T-cell (primary cell): ENCODE results near the gene FRMD5. TPM values are rescaled to one million over a fixed set of nuclear protein-coding genes. Genes with fewer than 3 reads are reported as not detected.

Experiments used
- ATAC-seq, 4 experiments: fragments of 200-7000 bp in 3 of 4; fragments of 150-1000 bp in 1 of 4; cut with Tn5 transposase; replicated peaks in 1 of 4; 1 replicate in 3 of 4; 2 replicates in 1 of 4; pipeline ENCODE4 v1.10.0; 2021; ENCODE audit warnings: moderate library complexity in 3 of 4, mild to moderate bottlenecking in 2 of 4, moderate number of reproducible peaks in 1 of 4
- CTCF ChIA-PET, 2 donors: fragments of 300-600 bp; sonication (Branson Sonifier 250); formaldehyde crosslinking; loops; one replicate each; lab custom pipeline; 2022; ENCODE audit warnings: antibody characterized with exemption in 2 of 2; lab: Charles Lee
- POLR2A ChIA-PET, 2 donors: fragments of 300-600 bp; sonication (Branson Sonifier 250); formaldehyde crosslinking; loops; one replicate each; lab custom pipeline; 2022; ENCODE audit warnings: antibody characterized with exemption in 2 of 2; lab: Charles Lee
- DNase-seq, 35 experiments: peaks; one replicate each; pipeline versions ENCODE4 v3.0.0 to v3.0.0-alpha.2; 2013 to 2023
- H3K27ac ChIP-seq: one replicate; pipeline ENCODE4 v1.5.1; 2013; ENCODE audit warnings: low read length
- H3K27me3 ChIP-seq, 2 experiments: replicated peaks in 1 of 2; 1 replicate in 1 of 2; 2 replicates in 1 of 2; pipeline versions ENCODE4 v1.6.1 to v1.7.0; 2013; ENCODE audit warnings: low read length in 1 of 2, mixed read lengths in 1 of 2; ENCODE audit not compliant: control insufficient read depth in 2 of 2, insufficient read depth in 2 of 2; ENCODE audit errors: extremely low read depth in 1 of 2
- H3K36me3 ChIP-seq, 2 donors: 1 replicate in 1 of 2; 2 replicates in 1 of 2; pipeline versions ENCODE4 v1.6.1 to v1.7.0; 2013; ENCODE audit warnings: low read length in 1 of 2; ENCODE audit not compliant: control insufficient read depth in 2 of 2, insufficient read depth in 1 of 2; ENCODE audit errors: extremely low read depth in 1 of 2
- H3K4me1 ChIP-seq, 2 experiments: 1 replicate in 1 of 2; 2 replicates in 1 of 2; pipeline versions ENCODE4 v1.6.1 to v1.7.0; 2013; ENCODE audit warnings: low read length in 2 of 2, mixed read lengths in 1 of 2; ENCODE audit not compliant: insufficient read depth in 2 of 2, control insufficient read depth in 1 of 2; ENCODE audit errors: extremely low read depth in 1 of 2
- H3K4me3 ChIP-seq, 2 donors: 1 replicate in 1 of 2; 2 replicates in 1 of 2; pipeline versions ENCODE4 v1.5.1 to v1.7.0; 2013; ENCODE audit warnings: mild to moderate bottlenecking in 2 of 2, low read length in 1 of 2, moderate library complexity in 1 of 2; ENCODE audit not compliant: control insufficient read depth in 1 of 2; ENCODE audit errors: extremely low read depth in 1 of 2
- H3K9me3 ChIP-seq: 2 replicates; pipeline ENCODE4 v1.7.0; 2013
- H3K27ac Mint-ChIP-seq, 2 donors: one replicate each; pipeline ENCODE4 v1.8.0; 2020 to 2021; ENCODE audit warnings: mild to moderate bottlenecking in 2 of 2, mixed read lengths in 2 of 2
- H3K27me3 Mint-ChIP-seq, 2 donors: one replicate each; pipeline ENCODE4 v1.8.0; 2021 to 2022; ENCODE audit warnings: mixed read lengths in 2 of 2
- H3K36me3 Mint-ChIP-seq: one replicate; pipeline ENCODE4 v1.8.0; 2021; ENCODE audit warnings: mixed read lengths
- H3K4me1 Mint-ChIP-seq, 3 donors: one replicate each; pipeline ENCODE4 v1.8.0; 2020 to 2022; ENCODE audit warnings: mixed read lengths in 3 of 3, mild to moderate bottlenecking in 1 of 3
- H3K4me3 Mint-ChIP-seq, 3 donors: one replicate each; pipeline ENCODE4 v1.8.0; 2020 to 2022; ENCODE audit warnings: mild to moderate bottlenecking in 3 of 3, mixed read lengths in 3 of 3, moderate library complexity in 3 of 3
- H3K9me3 Mint-ChIP-seq, 3 donors: one replicate each; pipeline ENCODE4 v1.8.0; 2020 to 2022; ENCODE audit warnings: mixed read lengths in 3 of 3
- WGBS: methylation state at CpG from one replicate; pipeline ENCODE4 v1.1.5; 2013; ENCODE audit warnings: missing lambda C conversion rate; ENCODE audit not compliant: insufficient coverage; 5-methylcytosine and 5-hydroxymethylcytosine counted together
- total RNA-seq, 35 experiments: library from RNA in 6 of 35; stranded (reverse) in 6 of 35; fragments of 120-200 nt in 1 of 35; gene quantifications; one replicate each; pipeline versions ENCODE4 v1.2.1 to v1.2.4 and lab custom pipeline; 2013 to 2026

FRMD5 gene
- total RNA-seq, 5 donors from 2014 or later (not counting 1 experiment from before 2014, with no cell fraction given) = 0.09 to 0.26 (median 0.23) TPM; not detected in 2

DNA sequence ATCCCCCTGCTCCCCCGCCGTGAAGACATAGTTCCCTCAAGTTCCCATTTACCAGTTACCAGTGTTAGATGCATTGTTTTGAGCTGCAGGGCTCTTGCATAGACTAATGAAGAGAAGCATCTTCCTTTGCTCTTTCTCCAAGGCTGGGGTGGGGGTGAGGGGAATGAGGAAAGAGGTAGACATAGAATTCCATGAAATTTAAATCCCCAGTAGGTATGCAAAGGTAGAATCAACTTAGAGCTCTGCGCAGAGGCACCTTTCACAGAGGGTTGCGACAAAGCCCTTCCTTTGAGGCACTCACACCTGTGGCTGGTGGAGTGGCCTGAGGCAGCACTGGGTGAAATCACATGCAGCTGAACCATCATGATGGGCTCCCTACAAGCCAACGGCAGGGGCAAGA lies 266.9 kb downstream of the FRMD5 start:
- Mint-ChIP-seq H3K27me3 (peaks cover 6 to 8% of the 10 kb centered on the region in 2 donors), H3K27ac (no peak overlapping the region), H3K36me3 (no peaks in the 10 kb centered on the region), H3K4me3 (no peak overlapping the region), H3K9me3 (no peaks in the 10 kb centered on the region), H3K4me1 (no peaks in the 10 kb centered on the region)
- H3K27ac ChIP-seq = no peak overlapping the region
- no peak for ATAC-seq
- ChIA-PET CTCF (no interaction called here), POLR2A (no interaction called here)
- no peaks in the 10 kb centered on the region for H3K4me1 ChIP-seq
- no peak for DNase-seq
- peaks cover 0 to 11% of the 10 kb centered on the region in 2 experiments for H3K27me3 ChIP-seq
- 80% methylated on average over 2 of the region's 5 CpGs for WGBS
- H3K36me3 ChIP-seq = no peaks in the 10 kb centered on the region
- no peak overlapping the region for H3K4me3 ChIP-seq
- H3K9me3 ChIP-seq = no peaks in the 10 kb centered on the region

DNA sequence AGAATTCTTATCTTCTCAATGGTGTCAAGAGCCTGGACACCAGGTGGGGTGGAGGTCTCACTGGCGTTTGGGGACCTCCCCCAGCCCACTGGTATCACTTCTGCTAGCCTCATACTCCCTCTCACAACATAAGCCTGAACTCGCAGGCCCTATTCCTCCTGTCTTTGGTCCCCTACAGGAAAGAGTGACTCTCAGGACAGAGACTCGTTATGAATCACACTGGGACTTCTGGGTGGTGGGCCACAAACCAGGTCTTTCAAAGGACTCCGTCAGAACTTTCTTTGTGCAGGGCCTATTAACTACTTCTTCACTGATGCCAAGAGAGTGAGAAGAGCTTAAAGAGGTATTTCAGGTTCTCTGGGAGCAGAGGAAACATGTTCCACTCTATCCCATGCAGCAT lies 267.9 kb downstream of the FRMD5 start:
- H3K9me3 Mint-ChIP-seq = no peaks in the 10 kb centered on the region
- no peak overlapping the region for H3K27ac Mint-ChIP-seq
- no peak for DNase-seq
- Histone ChIP-seq H3K4me3 (no peak overlapping the region), H3K4me1 (no peaks in the 10 kb centered on the region), H3K27me3 (peaks cover 0 to 11% of the 10 kb centered on the region in 2 experiments), H3K9me3 (no peaks in the 10 kb centered on the region), H3K27ac (no peak overlapping the region), H3K36me3 (no peaks in the 10 kb centered on the region)
- peaks cover 0 to 2% of the 10 kb centered on the region in 2 donors for H3K27me3 Mint-ChIP-seq
- 100% methylated on average over 2 of the region's 4 CpGs for WGBS
- H3K4me1 Mint-ChIP-seq = no peaks in the 10 kb centered on the region
- ChIA-PET POLR2A (no interaction called here), CTCF (interaction anchor here in 1 of 2 donors (0.6 kb wide), 1 partner anchor 304 kb away, joined by 4 read pairs; no protein-coding TSS in a partner anchor)
- no peaks in the 10 kb centered on the region for H3K36me3 Mint-ChIP-seq
- no peak overlapping the region for H3K4me3 Mint-ChIP-seq
- no peak for ATAC-seq

DNA sequence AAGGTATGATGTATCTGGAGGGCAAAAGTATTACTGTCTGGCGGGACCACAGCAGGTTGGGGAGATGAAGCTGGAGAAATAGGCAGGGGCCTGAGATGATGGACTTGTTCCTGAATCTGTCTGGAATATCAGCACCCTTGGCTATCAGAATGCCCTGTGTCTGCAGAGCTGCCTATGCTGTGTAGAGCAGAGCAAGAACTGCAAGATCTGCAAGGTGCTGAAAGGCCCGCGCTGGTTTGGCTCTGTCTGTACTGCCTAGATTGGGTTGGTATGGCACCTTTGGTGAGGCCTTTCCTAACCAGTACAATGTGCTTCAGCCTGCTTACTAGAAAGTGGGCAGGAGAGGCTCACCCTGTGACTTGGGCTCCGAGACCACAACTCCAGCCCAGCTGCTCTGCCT lies 271.5 kb downstream of the FRMD5 start:
- ChIA-PET POLR2A (no interaction called here), CTCF (interaction anchor here in 1 of 2 donors (0.6 kb wide), 1 partner anchor 293 kb away, joined by 7 read pairs; no protein-coding TSS in a partner anchor)
- Histone ChIP-seq H3K27me3 (peaks cover 0 to 4% of the 10 kb centered on the region in 2 experiments), H3K36me3 (no peaks in the 10 kb centered on the region), H3K4me3 (no peak overlapping the region), H3K9me3 (no peaks in the 10 kb centered on the region), H3K4me1 (no peaks in the 10 kb centered on the region), H3K27ac (no peak overlapping the region)
- no peak for ATAC-seq
- 66% methylated on average over 2 of the region's 4 CpGs for WGBS
- H3K4me3 Mint-ChIP-seq = no peak overlapping the region
- DNase-seq = no peak
- H3K36me3 Mint-ChIP-seq = no peaks in the 10 kb centered on the region
- no peaks in the 10 kb centered on the region for H3K4me1 Mint-ChIP-seq
- peaks cover 0 to 4% of the 10 kb centered on the region in 2 donors for H3K27me3 Mint-ChIP-seq
- H3K27ac Mint-ChIP-seq = no peak overlapping the region
- H3K9me3 Mint-ChIP-seq = no peaks in the 10 kb centered on the region

DNA sequence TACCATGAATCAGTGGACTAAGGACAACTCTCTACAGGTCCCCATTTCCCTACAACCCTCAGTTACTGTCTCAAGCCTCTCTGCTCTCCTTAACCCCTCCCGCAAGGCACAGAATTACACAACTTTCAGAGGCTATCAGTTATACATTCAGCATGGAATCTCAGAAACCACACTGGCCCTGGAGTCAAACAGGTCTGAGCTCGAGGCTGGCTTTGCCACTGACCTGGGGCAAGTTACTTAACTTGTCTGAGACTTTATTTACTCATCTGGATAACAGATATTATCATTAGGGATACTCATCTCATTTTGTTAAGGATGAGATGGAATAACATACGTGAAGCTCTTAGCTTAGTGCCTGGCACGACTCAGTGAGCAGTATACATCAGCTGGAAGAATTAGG lies 273.1 kb downstream of the FRMD5 start:
- CTCF ChIA-PET = interaction anchor here in 1 of 2 donors (0.6 kb wide), 1 partner anchor 1689 kb away, joined by 4 read pairs; no protein-coding TSS in a partner anchor
- H3K4me1 Mint-ChIP-seq = no peaks in the 10 kb centered on the region
- POLR2A ChIA-PET = no interaction called here

DNA sequence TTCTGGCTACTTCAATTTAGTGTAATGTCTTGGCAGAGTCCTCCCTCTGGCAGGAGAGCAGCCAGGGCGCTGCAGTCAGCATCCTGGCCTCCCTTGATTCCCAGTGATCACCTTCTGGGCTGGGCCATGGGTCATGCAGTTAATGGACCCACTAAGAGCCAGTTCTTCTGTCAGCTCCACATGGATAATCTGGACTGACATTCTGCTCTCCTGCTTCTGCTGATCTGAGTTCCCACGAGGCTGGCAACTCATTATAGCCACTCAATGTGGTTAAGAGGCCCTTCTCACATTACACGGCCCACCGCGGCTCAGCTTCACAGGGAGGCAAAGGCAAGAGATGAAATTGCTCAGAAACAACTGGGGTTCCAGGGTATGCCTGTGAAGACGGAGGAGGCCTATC lies 274.3 kb downstream of the FRMD5 start:
- Mint-ChIP-seq H3K4me3 (no peak overlapping the region), H3K27me3 (peaks cover 2 to 4% of the 10 kb centered on the region in 2 donors), H3K36me3 (no peaks in the 10 kb centered on the region), H3K9me3 (no peaks in the 10 kb centered on the region), H3K27ac (no peak overlapping the region), H3K4me1 (no peaks in the 10 kb centered on the region)
- CTCF ChIA-PET = interaction anchor here in 1 of 2 donors (0.6 kb wide), 1 partner anchor 14 kb away, joined by 3 read pairs; no protein-coding TSS in a partner anchor
- POLR2A ChIA-PET = no interaction called here
- no peaks in the 10 kb centered on the region for H3K27me3 ChIP-seq
- no peaks in the 10 kb centered on the region for H3K4me1 ChIP-seq
- WGBS = 71% methylated on average over 2 of the region's 6 CpGs
- ATAC-seq = no peak
- H3K9me3 ChIP-seq = no peaks in the 10 kb centered on the region
- DNase-seq = no peak
- H3K36me3 ChIP-seq = no peaks in the 10 kb centered on the region
- no peak overlapping the region for H3K4me3 ChIP-seq
- no peak overlapping the region for H3K27ac ChIP-seq

More for the DNA sequence above, 273.1 kb downstream of the FRMD5 start:
- ATAC-seq (no peak), DNase-seq (no peak)
- no peak overlapping the region for H3K4me3 ChIP-seq
- WGBS = 80% methylated on average over 2 of the region's 4 CpGs
- H3K9me3 ChIP-seq = no peaks in the 10 kb centered on the region
- Mint-ChIP-seq H3K4me3 (no peak overlapping the region), H3K27me3 (peaks cover 2 to 4% of the 10 kb centered on the region in 2 donors), H3K36me3 (no peaks in the 10 kb centered on the region), H3K27ac (no peak overlapping the region), H3K9me3 (no peaks in the 10 kb centered on the region)
- no peaks in the 10 kb centered on the region for H3K36me3 ChIP-seq
- H3K27me3 ChIP-seq = no peaks in the 10 kb centered on the region
- no peaks in the 10 kb centered on the region for H3K4me1 ChIP-seq
- no peak overlapping the region for H3K27ac ChIP-seq

DNA sequence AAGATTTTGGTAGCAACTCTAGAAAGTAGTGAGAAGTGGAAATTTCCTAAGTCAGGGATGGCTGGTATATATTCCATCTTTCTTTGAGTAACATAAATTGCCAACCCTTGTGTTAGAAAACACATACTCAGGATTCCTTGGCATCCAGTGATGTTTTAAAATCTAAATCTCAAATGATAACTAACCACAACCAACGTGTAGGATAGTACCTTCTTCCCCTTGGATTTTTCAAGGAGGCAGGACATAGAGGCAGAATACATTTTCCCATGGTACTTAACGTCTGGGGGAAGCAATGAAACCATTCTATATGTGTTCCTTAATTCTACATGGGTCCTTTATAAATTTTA lies 274.8 kb downstream of the FRMD5 start:
- H3K27ac ChIP-seq = no peak overlapping the region
- no peaks in the 10 kb centered on the region for H3K9me3 ChIP-seq
- WGBS = 67% methylated on average over 1 of the region's 2 CpGs
- no peaks in the 10 kb centered on the region for H3K27me3 ChIP-seq
- H3K4me3 ChIP-seq = no peak overlapping the region
- ChIA-PET CTCF (interaction anchor here in 1 of 2 donors (0.5 kb wide), 1 partner anchor 896 kb away, joined by 3 read pairs; no protein-coding TSS in a partner anchor), POLR2A (no interaction called here)
- no peak for ATAC-seq
- H3K9me3 Mint-ChIP-seq = no peaks in the 10 kb centered on the region
- no peak for DNase-seq
- H3K4me1 ChIP-seq = no peaks in the 10 kb centered on the region
- no peaks in the 10 kb centered on the region for H3K4me1 Mint-ChIP-seq
- no peaks in the 10 kb centered on the region for H3K36me3 Mint-ChIP-seq
- no peak overlapping the region for H3K27ac Mint-ChIP-seq
- H3K36me3 ChIP-seq = no peaks in the 10 kb centered on the region
- H3K27me3 Mint-ChIP-seq = peaks cover 2 to 4% of the 10 kb centered on the region in 2 donors
- H3K4me3 Mint-ChIP-seq = no peak overlapping the region
